HEK293T (cell line): ENCODE data around the gene KIAA1328.

ENCODE experiments used
- ARNT ChIP-seq: fragments of 450-650 bp; IDR thresholded peaks from 2 replicates; pipeline ENCODE4 v1.6.1; 2017; ENCODE audit warnings: mild to moderate bottlenecking
- BHLHE40 ChIP-seq: fragments of 450-650 bp; IDR thresholded peaks from 2 replicates; pipeline ENCODE4 v1.6.1; 2016; ENCODE audit warnings: mild to moderate bottlenecking, moderate library complexity, borderline replicate concordance
- FOXA1 ChIP-seq: fragments of 450-650 bp; IDR thresholded peaks from 2 replicates; pipeline ENCODE4 v1.6.1; 2016; ENCODE audit warnings: mild to moderate bottlenecking
- L3MBTL2 ChIP-seq: fragments of 450-650 bp; conservative IDR thresholded peaks from 2 replicates; pipeline ENCODE4 v1.6.1; 2016; ENCODE audit warnings: mild to moderate bottlenecking
- SP1 ChIP-seq: fragments of 450-650 bp; IDR thresholded peaks from 2 replicates; pipeline ENCODE4 v1.6.1; 2017
- TARDBP ChIP-seq: fragments of 450-650 bp; IDR thresholded peaks from 2 replicates; pipeline ENCODE4 v1.6.1; 2016

DNA sequence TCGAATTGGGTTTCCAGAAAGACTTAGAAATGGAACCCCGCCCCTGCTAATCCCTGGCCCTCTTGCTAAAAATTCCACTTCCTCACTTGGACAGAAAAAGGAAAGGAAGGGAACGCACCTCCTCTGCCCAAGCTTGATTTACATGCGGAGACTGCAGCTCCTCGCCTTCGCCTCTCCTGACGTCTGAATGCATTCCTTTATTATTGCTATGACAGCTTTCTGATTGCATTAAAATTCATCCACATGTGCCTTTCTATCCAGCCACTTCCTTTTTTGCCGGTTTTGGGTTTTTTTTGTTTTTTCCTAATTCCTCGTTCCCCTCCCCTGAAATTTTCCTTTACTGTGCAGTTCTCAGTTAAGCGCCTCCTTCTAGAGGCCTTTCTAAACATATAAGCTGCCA is 448.9 kb downstream of the KIAA1328 start:
- no peak for TF ChIP-seq SP1
- no peak for TF ChIP-seq BHLHE40
- TF ChIP-seq TARDBP, result no peak
- no peak for TF ChIP-seq FOXA1
- no peak for TF ChIP-seq ARNT
- no peak for TF ChIP-seq L3MBTL2
